Large intestine (tissue), 3 donors: ENCODE results near the gene IL17RB. TPM values are rescaled to one million over a fixed set of nuclear protein-coding genes. Genes with fewer than 3 reads are reported as not detected.

Source experiments
- DNase-seq, 2 donors: peaks; one replicate each; pipeline versions ENCODE4 v3.0.0 to v3.0.0-alpha.2; 2013
- H3K27ac ChIP-seq: one replicate; pipeline ENCODE4 v1.5.1; 2013; ENCODE audit warnings: low read length
- H3K27me3 ChIP-seq: 2 replicates; pipeline ENCODE4 v1.6.1; 2013; ENCODE audit warnings: low read length; ENCODE audit not compliant: control insufficient read depth, insufficient read depth
- H3K36me3 ChIP-seq: 2 replicates; pipeline ENCODE4 v1.6.1; 2013; ENCODE audit warnings: low read length; ENCODE audit not compliant: control insufficient read depth, insufficient read depth
- H3K4me1 ChIP-seq: one replicate; pipeline ENCODE4 v1.6.1; 2013; ENCODE audit warnings: low read length; ENCODE audit not compliant: control insufficient read depth, insufficient read depth
- H3K4me3 ChIP-seq: one replicate; pipeline ENCODE4 v1.5.1; 2013; ENCODE audit warnings: low read length
- H3K9me3 ChIP-seq: one replicate; pipeline ENCODE4 v1.6.1; 2013; ENCODE audit warnings: mild to moderate bottlenecking, low read depth, low read length, moderate library complexity; ENCODE audit not compliant: control insufficient read depth
- WGBS: methylation state at CpG from one replicate; pipeline ENCODE4 v1.1.5; 2013; ENCODE audit warnings: low lambda C conversion rate; ENCODE audit not compliant: insufficient coverage; 5-methylcytosine and 5-hydroxymethylcytosine counted together
- polyA plus RNA-seq: library from polyadenylated mRNA; unstranded; fragments of 120-200 nt; gene quantifications from one replicate; pipeline ENCODE4 v1.2.1, GENCODE V29; 2013

Gene IL17RB
- polyA plus RNA-seq, 1 donor: 13.3 TPM

DNA sequence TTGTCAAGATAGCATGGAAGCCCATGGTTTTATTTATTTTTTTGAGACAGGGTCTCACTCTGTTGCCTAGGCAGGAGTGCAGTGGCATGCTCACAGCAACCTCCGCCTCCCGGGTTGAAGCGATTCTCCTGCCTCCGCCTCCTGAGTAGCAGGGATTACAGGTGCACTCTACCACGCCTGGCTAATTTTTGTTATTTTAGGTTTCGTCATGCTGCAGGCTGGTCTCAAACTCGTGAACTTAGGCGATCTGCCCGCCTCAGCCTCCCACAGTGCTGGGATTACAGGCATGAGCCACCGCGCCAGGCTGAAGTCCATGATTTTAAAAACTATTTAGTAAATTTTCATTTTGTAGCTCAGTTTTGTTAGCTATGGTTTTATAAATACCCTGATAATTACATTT lies 38.3 kb downstream of the IL17RB start:
- Histone ChIP-seq H3K4me1 (peaks cover 8% of the 10 kb centered on the region), H3K27ac (no peak overlapping the region), H3K9me3 (no peaks in the 10 kb centered on the region), H3K36me3 (peaks cover 25% of the 10 kb centered on the region), H3K4me3 (no peak overlapping the region), H3K27me3 (no peaks in the 10 kb centered on the region)
- no CpG with 5 or more reads among the region's 11 CpGs for WGBS
- DNase-seq: no peak

- peaks cover 22% of the 10 kb centered on the region for H3K36me3 ChIP-seq
- H3K4me3 ChIP-seq: no peak overlapping the region
- H3K27ac ChIP-seq: no peak overlapping the region
- WGBS: 100% methylated on average over 1 of the region's 3 CpGs
- no peaks in the 10 kb centered on the region for H3K27me3 ChIP-seq
- DNase-seq: no peak
- peaks cover 12% of the 10 kb centered on the region for H3K4me1 ChIP-seq
- H3K9me3 ChIP-seq: no peaks in the 10 kb centered on the region
Measured at GRCh38 chr3:53885239-53885638, 38.9 kb downstream of the IL17RB start.

- Histone ChIP-seq H3K36me3 (peaks cover 22% of the 10 kb centered on the region), H3K27me3 (no peaks in the 10 kb centered on the region), H3K9me3 (no peaks in the 10 kb centered on the region), H3K27ac (no peak overlapping the region), H3K4me1 (peaks cover 6% of the 10 kb centered on the region), H3K4me3 (no peak overlapping the region)
- DNase-seq: no peak
Measured at GRCh38 chr3:53887446-53887845, 41.1 kb downstream of the IL17RB start.

DNA sequence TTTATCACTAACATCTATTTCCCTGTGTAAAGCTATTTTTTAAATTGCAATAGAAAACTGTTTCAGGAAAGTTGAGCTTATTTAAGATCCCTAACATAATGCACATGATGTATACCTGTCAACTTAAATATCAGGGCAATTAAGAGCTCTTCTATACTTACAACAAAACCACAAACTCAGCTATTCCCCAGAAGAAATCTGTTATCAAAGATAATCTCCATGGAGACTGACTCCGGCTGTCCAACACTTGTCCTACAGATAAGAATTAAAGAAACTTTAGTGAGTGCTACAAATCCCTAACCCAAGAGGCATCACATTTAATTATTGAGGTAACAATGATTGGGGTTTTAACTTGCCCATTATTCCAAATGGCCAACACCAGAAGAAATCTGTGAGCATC lies 41.9 kb downstream of the IL17RB start:
- WGBS: no CpG with 5 or more reads among the region's 1 CpG
- DNase-seq: no peak
- no peaks in the 10 kb centered on the region for H3K9me3 ChIP-seq
- H3K27me3 ChIP-seq: no peaks in the 10 kb centered on the region
- peaks cover 22% of the 10 kb centered on the region for H3K36me3 ChIP-seq
- no peak overlapping the region for H3K27ac ChIP-seq
- H3K4me1 ChIP-seq: peaks cover 10% of the 10 kb centered on the region
- H3K4me3 ChIP-seq: no peak overlapping the region

- Histone ChIP-seq H3K4me1 (peaks cover 10% of the 10 kb centered on the region), H3K36me3 (peaks cover 11% of the 10 kb centered on the region), H3K9me3 (no peaks in the 10 kb centered on the region), H3K4me3 (peak overlapping the region; percentile 97), H3K27ac (peak overlapping the region; percentile 98), H3K27me3 (no peaks in the 10 kb centered on the region)
- DNase-seq: peak; percentile 53 to 82
- WGBS: no CpG with 5 or more reads among the region's 21 CpGs
Measured at GRCh38 chr3:53890726-53891475, 44.5 kb downstream of the IL17RB start.

- no CpG with 5 or more reads among the region's 73 CpGs for WGBS
- H3K27ac ChIP-seq: peak within 1 kb of the TSS; percentile 98
- H3K4me3 ChIP-seq: peak within 1 kb of the TSS; percentile 97
- peaks cover 9% of the 10 kb centered on the region for H3K36me3 ChIP-seq
- no peaks in the 10 kb centered on the region for H3K9me3 ChIP-seq
- peaks cover 10% of the 10 kb centered on the region for H3K4me1 ChIP-seq
- no peaks in the 10 kb centered on the region for H3K27me3 ChIP-seq
- DNase-seq: peak; percentile 99 to 100
Measured at GRCh38 chr3:53891497-53892285, 45.3 kb downstream of the IL17RB start, which contains the start of gene SELENOK. Gene SELENOK (minus strand): TSS chr3:53891859.

DNA sequence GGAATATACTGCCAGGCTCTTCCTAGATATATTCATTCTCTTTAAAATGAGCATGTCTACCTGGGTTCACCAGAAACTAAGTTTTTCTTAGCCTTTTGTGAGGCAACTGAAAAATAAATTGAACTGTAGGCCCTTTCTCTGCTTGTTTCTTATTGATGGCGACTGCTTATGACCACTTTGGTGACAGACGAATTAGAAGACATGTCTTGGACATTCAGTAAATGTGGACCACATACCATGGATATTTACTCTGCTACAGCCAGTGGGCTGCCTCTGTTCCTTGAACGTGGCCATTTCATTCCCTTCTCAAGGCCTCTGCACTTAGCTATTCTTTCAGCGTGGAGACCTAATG lies 45.9 kb downstream of the IL17RB start:
- DNase-seq: peak in 1 of 2 donors; percentile 9
- WGBS: no CpG with 5 or more reads among the region's 4 CpGs

GRCh38 chr3:53899750-53900149 lies 53.4 kb downstream of the IL17RB start:
- no peaks in the 10 kb centered on the region for H3K9me3 ChIP-seq
- no peak for DNase-seq
- no peak overlapping the region for H3K4me3 ChIP-seq
- no peaks in the 10 kb centered on the region for H3K4me1 ChIP-seq
- WGBS: no CpG with 5 or more reads among the region's 2 CpGs
- H3K36me3 ChIP-seq: no peaks in the 10 kb centered on the region
- peaks cover 4% of the 10 kb centered on the region for H3K27me3 ChIP-seq
- H3K27ac ChIP-seq: no peak overlapping the region

More for the DNA sequence above, 45.9 kb downstream of the IL17RB start:
- H3K9me3 ChIP-seq: no peaks in the 10 kb centered on the region
- peak overlapping the region; percentile 97 for H3K4me3 ChIP-seq
- H3K36me3 ChIP-seq: peaks cover 3% of the 10 kb centered on the region
- H3K4me1 ChIP-seq: peaks cover 10% of the 10 kb centered on the region
- peak overlapping the region; percentile 98 for H3K27ac ChIP-seq
- H3K27me3 ChIP-seq: no peaks in the 10 kb centered on the region

- H3K27ac ChIP-seq: no peak overlapping the region
- H3K36me3 ChIP-seq: no peaks in the 10 kb centered on the region
- DNase-seq: peak in 1 of 2 donors; percentile 42
- H3K4me3 ChIP-seq: no peak overlapping the region
- WGBS: 20% methylated on average over 1 of the region's 2 CpGs
- no peaks in the 10 kb centered on the region for H3K4me1 ChIP-seq
- H3K27me3 ChIP-seq: peaks cover 4% of the 10 kb centered on the region
- H3K9me3 ChIP-seq: no peaks in the 10 kb centered on the region
Measured at GRCh38 chr3:53900666-53901331, 54.4 kb downstream of the IL17RB start.

- 83% methylated on average over 1 of the region's 1 CpG for WGBS
- H3K27ac ChIP-seq: no peak overlapping the region
Measured at GRCh38 chr3:53902067-53902466, 55.7 kb downstream of the IL17RB start.

More at GRCh38 chr3:53902067-53902466, 55.7 kb downstream of the IL17RB start:
- Histone ChIP-seq H3K36me3 (no peaks in the 10 kb centered on the region), H3K27me3 (peaks cover 4% of the 10 kb centered on the region), H3K9me3 (no peaks in the 10 kb centered on the region), H3K4me3 (no peak overlapping the region), H3K4me1 (no peaks in the 10 kb centered on the region)
- no peak for DNase-seq
